T-cell (primary cell): ENCODE measurements around the gene TTLL12. TPM values are rescaled to one million over a fixed set of nuclear protein-coding genes. Genes with fewer than 3 reads are reported as not detected.

Experiments used
- ATAC-seq, 4 experiments: fragments of 200-7000 bp in 3 of 4; fragments of 150-1000 bp in 1 of 4; cut with Tn5 transposase; replicated peaks in 1 of 4; 1 replicate in 3 of 4; 2 replicates in 1 of 4; pipeline ENCODE4 v1.10.0; 2021; ENCODE audit warnings: moderate library complexity in 3 of 4, mild to moderate bottlenecking in 2 of 4, moderate number of reproducible peaks in 1 of 4
- CTCF ChIA-PET, 2 donors: fragments of 300-600 bp; sonication (Branson Sonifier 250); formaldehyde crosslinking; loops; one replicate each; lab custom pipeline; 2022; ENCODE audit warnings: antibody characterized with exemption in 2 of 2; lab: Charles Lee
- POLR2A ChIA-PET, 2 donors: fragments of 300-600 bp; sonication (Branson Sonifier 250); formaldehyde crosslinking; loops; one replicate each; lab custom pipeline; 2022; ENCODE audit warnings: antibody characterized with exemption in 2 of 2; lab: Charles Lee
- DNase-seq, 35 experiments: peaks; one replicate each; pipeline versions ENCODE4 v3.0.0 to v3.0.0-alpha.2; 2013 to 2023
- H3K27ac ChIP-seq: one replicate; pipeline ENCODE4 v1.5.1; 2013; ENCODE audit warnings: low read length
- H3K27me3 ChIP-seq, 2 experiments: replicated peaks in 1 of 2; 1 replicate in 1 of 2; 2 replicates in 1 of 2; pipeline versions ENCODE4 v1.6.1 to v1.7.0; 2013; ENCODE audit warnings: low read length in 1 of 2, mixed read lengths in 1 of 2; ENCODE audit not compliant: control insufficient read depth in 2 of 2, insufficient read depth in 2 of 2; ENCODE audit errors: extremely low read depth in 1 of 2
- H3K36me3 ChIP-seq, 2 donors: 1 replicate in 1 of 2; 2 replicates in 1 of 2; pipeline versions ENCODE4 v1.6.1 to v1.7.0; 2013; ENCODE audit warnings: low read length in 1 of 2; ENCODE audit not compliant: control insufficient read depth in 2 of 2, insufficient read depth in 1 of 2; ENCODE audit errors: extremely low read depth in 1 of 2
- H3K4me1 ChIP-seq, 2 experiments: 1 replicate in 1 of 2; 2 replicates in 1 of 2; pipeline versions ENCODE4 v1.6.1 to v1.7.0; 2013; ENCODE audit warnings: low read length in 2 of 2, mixed read lengths in 1 of 2; ENCODE audit not compliant: insufficient read depth in 2 of 2, control insufficient read depth in 1 of 2; ENCODE audit errors: extremely low read depth in 1 of 2
- H3K4me3 ChIP-seq, 2 donors: 1 replicate in 1 of 2; 2 replicates in 1 of 2; pipeline versions ENCODE4 v1.5.1 to v1.7.0; 2013; ENCODE audit warnings: mild to moderate bottlenecking in 2 of 2, low read length in 1 of 2, moderate library complexity in 1 of 2; ENCODE audit not compliant: control insufficient read depth in 1 of 2; ENCODE audit errors: extremely low read depth in 1 of 2
- H3K9me3 ChIP-seq: 2 replicates; pipeline ENCODE4 v1.7.0; 2013
- H3K27ac Mint-ChIP-seq, 2 donors: one replicate each; pipeline ENCODE4 v1.8.0; 2020 to 2021; ENCODE audit warnings: mild to moderate bottlenecking in 2 of 2, mixed read lengths in 2 of 2
- H3K27me3 Mint-ChIP-seq, 2 donors: one replicate each; pipeline ENCODE4 v1.8.0; 2021 to 2022; ENCODE audit warnings: mixed read lengths in 2 of 2
- H3K36me3 Mint-ChIP-seq: one replicate; pipeline ENCODE4 v1.8.0; 2021; ENCODE audit warnings: mixed read lengths
- H3K4me1 Mint-ChIP-seq, 3 donors: one replicate each; pipeline ENCODE4 v1.8.0; 2020 to 2022; ENCODE audit warnings: mixed read lengths in 3 of 3, mild to moderate bottlenecking in 1 of 3
- H3K4me3 Mint-ChIP-seq, 3 donors: one replicate each; pipeline ENCODE4 v1.8.0; 2020 to 2022; ENCODE audit warnings: mild to moderate bottlenecking in 3 of 3, mixed read lengths in 3 of 3, moderate library complexity in 3 of 3
- H3K9me3 Mint-ChIP-seq, 3 donors: one replicate each; pipeline ENCODE4 v1.8.0; 2020 to 2022; ENCODE audit warnings: mixed read lengths in 3 of 3
- WGBS: methylation state at CpG from one replicate; pipeline ENCODE4 v1.1.5; 2013; ENCODE audit warnings: missing lambda C conversion rate; ENCODE audit not compliant: insufficient coverage; 5-methylcytosine and 5-hydroxymethylcytosine counted together
- total RNA-seq, 35 experiments: library from RNA in 6 of 35; stranded (reverse) in 6 of 35; fragments of 120-200 nt in 1 of 35; gene quantifications; one replicate each; pipeline versions ENCODE4 v1.2.1 to v1.2.4 and lab custom pipeline; 2013 to 2026

Gene TTLL12
- total RNA-seq (10 to 100 TPM; 17.1 to 38.1 (median 33.8) TPM), total RNA-seq (lab: John Stamatoyannopoulos, UW) (14.9 to 216 (median 36.1) reads per million in 29 experiments)
- total RNA-seq (2013), result 14.3 TPM

- CTCF ChIA-PET, result interaction anchor here (0.6 kb wide), 2 partner anchors 33 to 41 kb away, joined by 3 to 7 read pairs; no protein-coding TSS in a partner anchor
- Mint-ChIP-seq H3K27me3 (no peaks in the 10 kb centered on the region), H3K4me3 (peak within 1 kb of the TSS; percentile 77 to 81 (median 80)), H3K9me3 (peaks cover 0 to 3% (median 2%) of the 10 kb centered on the region in 3 donors), H3K27ac (peak within 1 kb of the TSS; percentile 97), H3K36me3 (peaks cover 3% of the 10 kb centered on the region), H3K4me1 (peaks cover 22 to 34% (median 26%) of the 10 kb centered on the region in 3 donors)
- peaks cover 2 to 28% of the 10 kb centered on the region in 2 experiments for H3K4me1 ChIP-seq
- H3K9me3 ChIP-seq, result no peaks in the 10 kb centered on the region
- H3K36me3 ChIP-seq, result peaks cover under 1 to 4% of the 10 kb centered on the region in 2 donors
- ATAC-seq (peak; percentile 46 to 59 (median 58)), DNase-seq (peak in 33 of 35 experiments; percentile 13 to 85 (median 42))
- POLR2A ChIA-PET, result interaction anchor here (0.5 to 1.2 kb wide), 3 partner anchors 33 to 1805 kb away, joined by 3 to 4 read pairs (median 3); partner anchors contain the start of gene TSPO (in 1 of the 2)
- H3K27ac ChIP-seq, result peak within 1 kb of the TSS; percentile 99
- peaks cover 0 to 3% of the 10 kb centered on the region in 2 experiments for H3K27me3 ChIP-seq
- peak within 1 kb of the TSS; percentile 68 to 81 for H3K4me3 ChIP-seq
- WGBS, result 3% methylated on average over 53 of the region's 87 CpGs
These were observed at the start of gene TTLL12 for GRCh38 chr22:43186272-43187170. TTLL12 (minus strand) TSS chr22:43187134; CDS start chr22:43187069, 65 bp downstream.

- Mint-ChIP-seq H3K36me3 (no peaks in the 10 kb centered on the region), H3K4me3 (no peak overlapping the region), H3K9me3 (no peaks in the 10 kb centered on the region), H3K4me1 (peaks cover 3 to 5% (median 5%) of the 10 kb centered on the region in 3 donors), H3K27me3 (peaks cover 4 to 13% of the 10 kb centered on the region in 2 donors), H3K27ac (no peak overlapping the region)
- ChIA-PET CTCF (no interaction called here), POLR2A (no interaction called here)
- DNase-seq, result no peak
- peaks cover 0 to 55% of the 10 kb centered on the region in 2 experiments for H3K27me3 ChIP-seq
- 84% methylated on average over 18 of the region's 22 CpGs for WGBS
- no peak overlapping the region for H3K4me3 ChIP-seq
- H3K4me1 ChIP-seq, result peaks cover 0 to 9% of the 10 kb centered on the region in 2 experiments
- no peak overlapping the region for H3K27ac ChIP-seq
- H3K9me3 ChIP-seq, result no peaks in the 10 kb centered on the region
- ATAC-seq, result no peak
- no peaks in the 10 kb centered on the region for H3K36me3 ChIP-seq
These were observed 48.8 kb upstream of the TTLL12 start for GRCh38 chr22:43235445-43236409.

- ATAC-seq, result no peak
- no peak overlapping the region for H3K27ac ChIP-seq
These were observed 47.5 kb upstream of the TTLL12 start for GRCh38 chr22:43234264-43234988.

GRCh38 chr22:43233529-43233928, 46.6 kb upstream of the TTLL12 start:
- H3K4me1 ChIP-seq, result peaks cover 0 to 9% of the 10 kb centered on the region in 2 experiments
- H3K4me3 Mint-ChIP-seq, result no peak overlapping the region
- no peaks in the 10 kb centered on the region for H3K9me3 Mint-ChIP-seq
- H3K27ac ChIP-seq, result no peak overlapping the region
- no peaks in the 10 kb centered on the region for H3K36me3 Mint-ChIP-seq
- H3K27me3 Mint-ChIP-seq, result peaks cover 4 to 10% of the 10 kb centered on the region in 2 donors
- H3K27me3 ChIP-seq, result peaks cover 0 to 45% of the 10 kb centered on the region in 2 experiments
- 79% methylated on average over 6 of the region's 6 CpGs for WGBS
- CTCF ChIA-PET, result interaction anchor here in 1 of 2 donors (2.8 kb wide), 1 partner anchor 112 kb away, joined by 20 read pairs; no protein-coding TSS in a partner anchor
- no peaks in the 10 kb centered on the region for H3K36me3 ChIP-seq
- no peak overlapping the region for H3K4me3 ChIP-seq
- DNase-seq, result no peak
- peaks cover 3 to 5% (median 5%) of the 10 kb centered on the region in 3 donors for H3K4me1 Mint-ChIP-seq
- H3K27ac Mint-ChIP-seq, result no peak overlapping the region
- ATAC-seq, result no peak
- POLR2A ChIA-PET, result no interaction called here
- H3K9me3 ChIP-seq, result no peaks in the 10 kb centered on the region

More at GRCh38 chr22:43234264-43234988, 47.5 kb upstream of the TTLL12 start:
- H3K9me3 Mint-ChIP-seq, result no peaks in the 10 kb centered on the region
- no peaks in the 10 kb centered on the region for H3K9me3 ChIP-seq
- no peaks in the 10 kb centered on the region for H3K36me3 Mint-ChIP-seq
- no peak for DNase-seq
- ChIA-PET POLR2A (no interaction called here), CTCF (interaction anchor here in 1 of 2 donors (0.6 kb wide), 1 partner anchor 132 kb away, joined by 5 read pairs; no protein-coding TSS in a partner anchor)
- H3K36me3 ChIP-seq, result no peaks in the 10 kb centered on the region
- H3K27me3 Mint-ChIP-seq, result peaks cover 4 to 13% of the 10 kb centered on the region in 2 donors
- H3K4me1 Mint-ChIP-seq, result peaks cover 3 to 5% (median 5%) of the 10 kb centered on the region in 3 donors
- H3K4me3 ChIP-seq, result no peak overlapping the region
- peaks cover 0 to 9% of the 10 kb centered on the region in 2 experiments for H3K4me1 ChIP-seq
- H3K27me3 ChIP-seq, result peaks cover 0 to 47% of the 10 kb centered on the region in 2 experiments
- H3K27ac Mint-ChIP-seq, result no peak overlapping the region
- H3K4me3 Mint-ChIP-seq, result no peak overlapping the region
- 75% methylated on average over 6 of the region's 9 CpGs for WGBS

- CTCF ChIA-PET, result interaction anchor here (1.3 to 2.8 kb wide), 3 partner anchors 113 to 151 kb away, joined by 3 to 20 read pairs (median 13); no protein-coding TSS in a partner anchor
- H3K27ac ChIP-seq, result no peak overlapping the region
These were observed 45.5 kb upstream of the TTLL12 start for GRCh38 chr22:43232445-43232844.

More at GRCh38 chr22:43232445-43232844, 45.5 kb upstream of the TTLL12 start:
- 91% methylated on average over 5 of the region's 8 CpGs for WGBS
- ATAC-seq (no peak), DNase-seq (no peak)
- peaks cover 4 to 6% of the 10 kb centered on the region in 2 donors for H3K27me3 Mint-ChIP-seq
- peaks cover 3 to 5% (median 5%) of the 10 kb centered on the region in 3 donors for H3K4me1 Mint-ChIP-seq
- no peak overlapping the region for H3K4me3 Mint-ChIP-seq
- Histone ChIP-seq H3K27me3 (peaks cover 0 to 45% of the 10 kb centered on the region in 2 experiments), H3K36me3 (no peaks in the 10 kb centered on the region), H3K4me3 (no peak overlapping the region), H3K4me1 (peaks cover 0 to 9% of the 10 kb centered on the region in 2 experiments), H3K9me3 (no peaks in the 10 kb centered on the region)
- H3K27ac Mint-ChIP-seq, result no peak overlapping the region
- H3K9me3 Mint-ChIP-seq, result no peaks in the 10 kb centered on the region
- POLR2A ChIA-PET, result no interaction called here
- no peaks in the 10 kb centered on the region for H3K36me3 Mint-ChIP-seq
